CD4-positive, alpha-beta T cell treated with Interleukin-4 for 1 hour (primary cell): ENCODE data around the gene CAND1.
A peak's percentile ranks its signal among the peaks of the same experiment; 100 is the strongest.

Experiments
- DNase-seq, 2 donors: peaks; one replicate each; pipeline ENCODE4 v3.0.0-alpha.2; 2020 to 2022

Gene CAND1

GRCh38 chr12:67348683-67349082 is 79.5 kb downstream of the CAND1 start:
- DNase-seq: no peak

GRCh38 chr12:67352682-67353081 is 83.5 kb downstream of the CAND1 start:
- DNase-seq: no peak

- DNase-seq: no peak
Measured at GRCh38 chr12:67354322-67354721, 85.2 kb downstream of the CAND1 start.

GRCh38 chr12:67354966-67355365 is 85.8 kb downstream of the CAND1 start:
- no peak for DNase-seq

- peak in 1 of 2 donors; percentile 65 for DNase-seq
Measured at GRCh38 chr12:67355428-67356379, 86.5 kb downstream of the CAND1 start.

- no peak for DNase-seq
Measured at GRCh38 chr12:67356380-67356774, 87.2 kb downstream of the CAND1 start.

GRCh38 chr12:67357376-67358125 is 88.4 kb downstream of the CAND1 start:
- no peak for DNase-seq

GRCh38 chr12:67358781-67359338 is 89.7 kb downstream of the CAND1 start:
- no peak for DNase-seq

GRCh38 chr12:67362526-67362925 is 93.4 kb downstream of the CAND1 start:
- no peak for DNase-seq

GRCh38 chr12:67364228-67364627 is 95.1 kb downstream of the CAND1 start:
- DNase-seq: no peak

- no peak for DNase-seq
Measured at GRCh38 chr12:67365131-67365530, 96.0 kb downstream of the CAND1 start.

- DNase-seq: no peak
Measured at GRCh38 chr12:67367843-67368242, 98.7 kb downstream of the CAND1 start.
